Sciatic nerve (tissue), 2 donors: ENCODE data around the gene NUBPL. TPM values are rescaled to one million over a fixed set of nuclear protein-coding genes. Genes with fewer than 3 reads are reported as not detected.
"Not testable (repeated sequence)": the region's sequence is repeated elsewhere in the genome, so short reads cannot be mapped to it uniquely, and the experiment has no call there.

Experiments
- ATAC-seq: fragments of 200-7000 bp; cut with Tn5 transposase; one replicate; pipeline ENCODE4 v1.9.1; 2020; ENCODE audit warnings: mild to moderate bottlenecking, moderate library complexity
- DNase-seq: peaks from one replicate; pipeline ENCODE4 v3.0.0-alpha.2; 2020; ENCODE audit warnings: low spot score
- intact Hi-C: fragments of 100-400 bp; cut with DNase I; formaldehyde crosslinking; loops from one replicate; pipeline ENCODE4 v1.14.2; 2022
- total RNA-seq: library from RNA; stranded (reverse); fragmentation: NEBNext Ultra II Directional; extraction: Animal tissue kit (Norgen Biotek cat#: 25700); gene quantifications from one replicate; pipeline ENCODE4 v1.2.1, GENCODE V29; 2021
- donor health status: DM: no; HTN: no; CAD: no.
- donor health status: DM: no; HTN: no; CAD: no.

The NUBPL gene
- total RNA-seq, 1 donor from 2014 or later = 18.7 TPM

- intact Hi-C loops = no loop called here
- DNase-seq (no peak), ATAC-seq (no peak)
Measured at GRCh38 chr14:31770271-31770670, 209.1 kb downstream of the NUBPL start.

DNA sequence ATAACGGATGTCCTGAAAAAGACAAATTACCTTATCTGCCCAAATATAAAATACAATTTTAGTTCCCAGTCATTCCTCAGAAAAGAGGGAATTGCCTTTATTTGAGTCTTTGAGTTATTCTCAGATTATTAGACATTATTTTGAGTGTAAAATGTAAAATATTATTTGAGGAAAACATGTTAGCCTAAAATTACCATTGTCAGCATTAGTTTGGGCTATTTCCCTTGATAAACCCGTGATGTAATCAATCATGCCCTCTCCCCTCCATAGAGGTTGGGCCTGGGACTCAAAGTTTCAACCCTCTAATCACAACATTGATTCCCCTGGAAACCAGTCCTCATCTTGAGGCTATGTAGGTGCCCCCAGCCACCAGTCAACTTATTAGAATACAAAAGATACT, 213.4 kb downstream of the NUBPL start:
- intact Hi-C loops = no loop called here
- DNase-seq (no peak), ATAC-seq (no peak)

DNA sequence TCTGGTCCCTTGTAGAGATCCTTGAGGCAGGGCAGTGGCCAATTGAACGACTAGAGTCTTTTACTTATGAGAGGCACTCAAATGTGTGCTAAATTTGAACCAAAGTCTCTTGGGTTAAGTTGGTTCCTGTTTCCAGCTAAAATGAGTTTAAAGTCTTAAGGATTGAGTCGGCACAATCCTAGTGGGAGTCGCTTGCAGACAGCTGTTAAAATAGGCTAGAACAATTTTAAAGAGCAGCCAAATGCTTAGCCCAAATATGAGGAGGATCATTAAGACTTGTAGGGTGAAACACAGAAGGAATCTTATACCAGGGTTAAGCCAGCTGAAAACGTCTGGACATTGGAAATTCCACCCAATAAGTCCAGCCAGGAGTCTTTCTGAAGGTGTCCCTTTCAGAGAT, 216.1 kb downstream of the NUBPL start:
- DNase-seq = no peak
- intact Hi-C loops = no loop called here
- no peak for ATAC-seq

GRCh38 chr14:31781578-31781977, 220.4 kb downstream of the NUBPL start:
- intact Hi-C loops = no loop called here
- DNase-seq (no peak), ATAC-seq (no peak)

GRCh38 chr14:31785574-31785973, 224.4 kb downstream of the NUBPL start:
- DNase-seq = no peak
- no peak for ATAC-seq
- intact Hi-C loops = no loop called here

DNA sequence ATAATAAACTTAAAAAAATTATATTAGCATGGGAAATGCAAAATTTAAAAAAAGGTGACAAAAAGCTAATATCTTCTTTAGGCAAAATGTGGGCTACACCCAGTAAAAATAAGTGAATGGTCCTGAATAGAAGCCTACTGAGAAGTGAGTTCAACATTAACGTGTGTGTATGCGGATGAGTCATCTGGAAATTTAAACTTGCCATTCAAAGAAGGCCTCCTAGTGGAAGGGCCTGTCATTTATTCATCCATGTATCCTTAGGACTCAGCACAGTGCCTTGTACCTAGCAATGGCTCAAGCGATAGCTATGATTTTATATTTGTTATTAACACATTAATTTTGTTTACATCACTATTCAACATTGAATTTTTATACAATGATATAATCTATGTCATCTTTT, 226.2 kb downstream of the NUBPL start:
- DNase-seq (no peak), ATAC-seq (no peak)
- intact Hi-C loops = no loop called here

- no peak for DNase-seq
- intact Hi-C loops = no loop called here
Measured at GRCh38 chr14:31788340-31788739, 227.1 kb downstream of the NUBPL start.

GRCh38 chr14:31792726-31793125, 231.5 kb downstream of the NUBPL start:
- ATAC-seq (no peak), DNase-seq (no peak)
- intact Hi-C loops = no loop called here

More at GRCh38 chr14:31788340-31788739, 227.1 kb downstream of the NUBPL start:
- ATAC-seq = no peak

GRCh38 chr14:31797946-31798345, 236.7 kb downstream of the NUBPL start:
- DNase-seq, intact Hi-C loops, ATAC-seq: not testable (repeated sequence)

DNA sequence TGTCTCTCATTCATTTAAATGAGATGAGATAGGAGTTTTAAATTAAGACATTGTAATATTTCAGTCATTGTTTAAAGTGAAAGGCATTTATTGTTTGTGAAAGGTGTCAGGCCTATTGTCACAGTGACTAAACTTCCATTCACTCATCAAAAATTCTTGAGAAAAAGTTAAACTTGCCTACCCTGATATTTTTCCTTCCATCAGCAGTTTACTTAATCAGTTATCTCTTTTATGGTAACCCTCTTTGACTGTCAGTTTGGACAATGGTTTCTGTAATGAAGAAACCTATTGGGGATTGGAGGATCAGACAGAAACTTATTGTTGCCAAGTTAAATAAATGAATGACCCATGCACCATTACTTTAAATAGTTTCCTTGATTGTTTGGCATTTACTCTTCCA, 241.6 kb downstream of the NUBPL start:
- no peak for ATAC-seq

DNA sequence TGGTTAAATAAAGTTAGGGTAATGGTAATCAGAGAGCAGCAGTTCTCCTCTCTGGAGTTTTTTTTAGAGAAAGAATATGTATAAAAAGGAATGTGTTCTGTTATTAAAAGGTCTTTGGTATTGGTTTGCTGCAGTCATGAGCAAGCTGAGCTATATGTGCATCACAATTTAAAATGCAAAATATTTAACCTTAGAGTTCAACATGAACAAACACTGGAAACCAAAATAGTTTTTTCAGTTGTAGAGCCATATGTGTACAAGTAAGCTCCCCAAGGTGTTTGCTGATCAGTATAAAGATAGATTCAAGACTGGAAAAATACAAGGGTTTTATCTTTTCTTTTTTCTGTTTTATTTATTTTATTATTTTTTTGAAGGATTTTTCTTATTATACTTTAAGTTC, 245.0 kb downstream of the NUBPL start:
- intact Hi-C loops = no loop called here
- ATAC-seq (no peak), DNase-seq (no peak)

More for the DNA sequence above, 241.6 kb downstream of the NUBPL start:
- DNase-seq = no peak
- intact Hi-C loops = no loop called here

- ATAC-seq = not testable (repeated sequence)
Measured at GRCh38 chr14:31811693-31812628, 250.8 kb downstream of the NUBPL start.

GRCh38 chr14:31813724-31814490, 252.7 kb downstream of the NUBPL start:
- DNase-seq, ATAC-seq, intact Hi-C loops: not testable (repeated sequence)

More at GRCh38 chr14:31811693-31812628, 250.8 kb downstream of the NUBPL start:
- intact Hi-C loops, DNase-seq: not testable (repeated sequence)

DNA sequence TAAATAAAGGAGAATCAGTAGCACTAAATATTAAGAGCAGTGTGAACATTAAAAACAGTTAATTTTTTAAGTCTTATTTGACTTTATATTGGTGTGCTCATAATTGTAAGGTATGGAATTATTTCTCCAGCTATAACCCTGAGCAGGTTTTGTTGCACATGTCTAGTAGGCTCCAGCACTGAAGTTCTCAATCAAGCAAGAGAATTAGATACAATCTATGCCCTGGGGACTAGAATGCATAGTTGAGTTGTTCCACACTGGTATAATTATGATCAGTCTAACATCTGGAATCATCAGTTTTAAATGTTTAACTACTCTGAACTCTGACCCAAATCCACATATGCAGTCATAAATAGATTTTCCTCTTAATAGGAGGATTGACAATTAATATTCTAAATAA, 258.1 kb downstream of the NUBPL start:
- ATAC-seq (no peak), DNase-seq (no peak)
- intact Hi-C loops = no loop called here

DNA sequence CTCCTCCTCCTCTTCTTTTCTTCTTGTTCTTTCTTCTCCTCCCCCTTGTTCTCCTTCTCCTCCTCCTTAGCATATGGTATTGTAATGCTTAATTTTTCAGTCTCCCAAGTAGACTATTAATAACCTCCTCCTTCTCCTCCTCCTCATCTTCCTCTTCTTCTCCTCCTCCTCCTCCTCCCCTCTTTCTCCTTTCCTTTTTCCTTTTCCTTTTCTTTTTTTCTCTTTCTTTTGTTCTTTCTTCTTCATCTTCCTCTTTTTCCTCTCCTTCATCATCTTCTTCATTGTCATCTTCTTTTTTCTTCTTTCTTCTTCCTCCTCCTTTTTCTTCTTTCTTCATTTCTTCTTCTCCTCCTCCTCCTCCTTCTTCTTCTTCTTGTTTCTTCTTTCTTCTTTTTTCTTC, 264.3 kb downstream of the NUBPL start:
- ATAC-seq (no peak), DNase-seq (no peak)
- intact Hi-C loops = no loop called here

GRCh38 chr14:31827325-31827724, 266.1 kb downstream of the NUBPL start:
- ATAC-seq (no peak), DNase-seq (no peak)
- intact Hi-C loops = no loop called here

DNA sequence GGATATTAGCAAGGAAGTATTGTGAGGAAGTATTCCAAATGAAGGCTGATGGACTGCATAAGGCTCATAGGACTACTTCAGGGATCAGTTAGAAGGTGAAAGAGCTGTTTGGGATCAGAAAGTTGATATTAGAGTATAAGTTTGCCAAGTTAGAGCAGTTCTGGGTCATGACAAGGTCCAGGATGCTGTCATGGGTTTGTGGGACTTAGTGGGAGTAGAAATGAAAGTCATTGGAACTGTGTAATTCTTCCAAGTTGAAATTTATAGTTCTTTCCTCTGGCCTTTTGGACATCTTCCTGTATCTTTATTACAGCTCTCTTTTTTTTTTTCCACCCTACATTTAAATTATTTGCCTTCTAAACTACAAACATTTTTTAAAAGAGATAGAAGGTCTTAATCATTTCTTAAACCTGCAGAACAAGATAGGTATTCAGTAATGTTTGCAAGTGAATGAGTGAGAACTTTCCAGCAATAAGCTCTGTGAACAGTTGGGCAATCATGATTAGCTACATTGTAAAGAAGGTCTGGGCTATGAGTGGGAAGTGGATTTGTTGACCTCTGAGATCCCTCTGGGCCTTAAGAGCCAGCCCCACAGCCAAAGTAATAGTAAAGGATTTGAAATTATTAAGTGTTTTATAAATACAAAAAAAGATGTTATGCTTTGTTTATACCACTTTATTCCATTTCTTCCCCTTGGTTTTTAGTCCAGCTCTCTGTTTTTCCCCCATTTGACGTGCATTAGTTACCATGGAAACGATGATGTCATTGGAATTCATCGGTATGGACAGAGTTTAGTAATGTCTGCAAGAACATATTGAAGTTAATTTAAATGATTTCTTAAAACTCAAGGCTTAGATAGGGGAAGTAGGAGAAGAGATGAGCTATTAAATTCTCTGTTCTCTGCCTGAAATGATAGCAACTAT, 268.0 kb downstream of the NUBPL start:
- ATAC-seq (no peak), DNase-seq (no peak)
- intact Hi-C loops = no loop called here

- intact Hi-C loops = no loop called here
- DNase-seq (no peak), ATAC-seq (no peak)
Measured at GRCh38 chr14:31834616-31835015, 273.4 kb downstream of the NUBPL start.

DNA sequence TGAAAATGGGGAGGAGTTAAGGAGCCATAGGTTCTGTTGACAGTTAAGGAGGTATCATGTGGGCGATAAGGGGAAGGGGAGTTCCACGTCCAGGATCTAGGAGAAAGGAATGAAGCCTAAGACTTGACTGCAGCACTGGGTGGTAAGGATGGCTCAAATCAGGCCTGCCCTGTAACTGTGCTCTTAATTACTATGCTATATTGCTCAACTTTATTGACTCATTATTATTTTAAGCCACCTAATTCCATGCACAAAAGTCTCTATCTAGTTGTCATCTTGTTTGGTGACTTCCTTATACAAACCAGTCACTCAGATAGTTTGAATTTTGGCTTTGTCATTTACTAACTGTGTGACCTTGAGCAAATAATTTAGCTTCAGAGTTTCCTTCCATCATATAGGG, 273.8 kb downstream of the NUBPL start:
- intact Hi-C loops = no loop called here
- ATAC-seq = no peak
- DNase-seq = no peak
